Spleen (tissue), 7 donors: ENCODE data around the gene KLHL6.

ENCODE experiments used
- CTCF ChIP-seq, 11 experiments: fragments of 200-600 bp in 7 of 11; fragments of 450-650 bp in 4 of 11; sonication (generic) in 4 of 11; IDR thresholded peaks in 8 of 11; conservative IDR thresholded peaks in 3 of 11; 1 replicate in 7 of 11; 2 replicates in 4 of 11; pipeline versions ENCODE4 v1.4.0 to v1.8.0; 2016 to 2021; ENCODE audit warnings: antibody characterized with exemption in 11 of 11, inconsistent platforms in 4 of 11, mild to moderate bottlenecking in 1 of 11
- POLR2A ChIP-seq, 3 donors: fragments of 450-650 bp; IDR thresholded peaks; one replicate each; pipeline ENCODE4 v1.5.1; 2017; ENCODE audit warnings: antibody characterized with exemption in 3 of 3, mild to moderate bottlenecking in 1 of 3
- POLR2AphosphoS5 ChIP-seq, 3 donors: sonication (generic); formaldehyde crosslinking; IDR thresholded peaks; one replicate each; pipeline ENCODE4 v1.5.1; 2017; ENCODE audit warnings: antibody characterized with exemption in 3 of 3
- donor health status: DM: no; HTN: no; CAD: no; lungs with moderate emphysema.
- donor health status: DM: no; HTN: no; CAD: no.
- donor health status: DM: no; HTN: no; CAD: no.

- no peak for TF ChIP-seq CTCF (IDR thresholded peaks at IDR 0.05 in 8 of 11, conservative IDR thresholded peaks at IDR 0.05 in 3 of 11)
- no peak for TF ChIP-seq POLR2AphosphoS5 (IDR thresholded peaks at IDR 0.05)
- no peak for TF ChIP-seq POLR2A (IDR thresholded peaks at IDR 0.05)
Observed at GRCh38 chr3:183542355-183542754, 13.2 kb downstream of the KLHL6 start.
